Erythroblast (primary cell): Measurements from ENCODE around the gene ZNF280C.

ENCODE experiments used
- GATA1 ChIP-seq: IDR thresholded peaks from 2 replicates; pipeline ENCODE4 v1.6.1; 2011; ENCODE audit warnings: low read depth, mild to moderate bottlenecking, control low read depth, low read length, moderate library complexity
- POLR2A ChIP-seq: IDR thresholded peaks from 2 replicates; pipeline ENCODE4 v1.6.1; 2011; ENCODE audit warnings: mild to moderate bottlenecking, low read length

GRCh38 chrX:130261296-130261893 lies 7.3 kb downstream of the ZNF280C start:
- TF ChIP-seq POLR2A (no peak), GATA1 (no peak)
